Measurements from ENCODE around the gene ZNF766. TPM values are rescaled to one million over a fixed set of nuclear protein-coding genes. Genes with fewer than 3 reads are reported as not detected.

The ZNF766 gene
- total and polyA plus RNA-seq, 3 donors from 2014 or later = 15.8 to 35.7 (median 30.2) TPM

- WGBS, 2 donors = 63 to 67% methylated on average over 1 of the region's 1 CpG
- H3K4me1 ChIP-seq = peaks cover 11% of the 10 kb centered on the region
- DNase-seq = no peak
- no peak overlapping the region for H3K4me3 ChIP-seq
- H3K27me3 ChIP-seq = no peaks in the 10 kb centered on the region
- peak overlapping the region in 1 of 2 donors; percentile 15 for H3K27ac ChIP-seq
- intact Hi-C loops (cut with DNase I; ENCODE audit: low total_unique reads) = loop anchor here (10.0 kb wide), 1 partner anchor 96 kb away; the partner anchor contains the start of gene ZNF616
- no peaks in the 10 kb centered on the region for H3K36me3 ChIP-seq (ENCODE audit: low read depth, missing control alignments)
- TF ChIP-seq POLR2A (IDR thresholded peaks at IDR 0.05) (no peak), CTCF (IDR thresholded peaks at IDR 0.05) (no peak)
- no peaks in the 10 kb centered on the region for H3K9me3 ChIP-seq
Measured at GRCh38 chr19:52230685-52231084, 38.7 kb upstream of the ZNF766 start.

- H3K4me1 ChIP-seq = peaks cover 11% of the 10 kb centered on the region
- peak; percentile 74 for DNase-seq
- 53 to 58% methylated on average over 3 of the region's 3 CpGs for WGBS, 2 donors
- H3K4me3 ChIP-seq = no peak overlapping the region
- intact Hi-C loops (cut with DNase I; ENCODE audit: low total_unique reads) = loop anchor here (10.0 kb wide), 1 partner anchor 97 kb away; the partner anchor contains the start of gene ZNF616
- TF ChIP-seq POLR2A (IDR thresholded peaks at IDR 0.05) (no peak), CTCF (IDR thresholded peaks at IDR 0.05) (no peak)
- no peaks in the 10 kb centered on the region for H3K36me3 ChIP-seq (ENCODE audit: low read depth, missing control alignments)
- H3K9me3 ChIP-seq = no peaks in the 10 kb centered on the region
- H3K27me3 ChIP-seq = no peaks in the 10 kb centered on the region
- H3K27ac ChIP-seq = peak overlapping the region in 1 of 2 donors; percentile 15
Measured at GRCh38 chr19:52231154-52231910, 38.1 kb upstream of the ZNF766 start.

GRCh38 chr19:52234406-52234805, 35.0 kb upstream of the ZNF766 start:
- no peak overlapping the region for H3K27ac ChIP-seq
- H3K4me1 ChIP-seq = peaks cover 11% of the 10 kb centered on the region
- TF ChIP-seq POLR2A (IDR thresholded peaks at IDR 0.05) (no peak), CTCF (IDR thresholded peaks at IDR 0.05) (no peak)
- 79 to 83% methylated on average over 2 of the region's 2 CpGs for WGBS, 2 donors
- no peak overlapping the region for H3K4me3 ChIP-seq
- intact Hi-C loops (cut with DNase I; ENCODE audit: low total_unique reads) = loop anchor here (10.0 kb wide), 1 partner anchor 100 kb away; the partner anchor contains the start of gene ZNF616
- no peak for DNase-seq
- no peaks in the 10 kb centered on the region for H3K36me3 ChIP-seq (ENCODE audit: low read depth, missing control alignments)
- no peaks in the 10 kb centered on the region for H3K9me3 ChIP-seq
- H3K27me3 ChIP-seq = no peaks in the 10 kb centered on the region

- Histone ChIP-seq H3K27ac (no peak overlapping the region), H3K4me3 (no peak overlapping the region), H3K4me1 (no peaks in the 10 kb centered on the region), H3K27me3 (no peaks in the 10 kb centered on the region), H3K36me3 (ENCODE audit: low read depth, missing control alignments) (no peaks in the 10 kb centered on the region), H3K9me3 (no peaks in the 10 kb centered on the region)
- intact Hi-C loops (cut with DNase I; ENCODE audit: low total_unique reads) = loop anchor here (10.0 kb wide), 1 partner anchor 102 kb away; the partner anchor contains the start of gene ZNF616
- whole genome bisulfite sequencing, 2 donors = 46 to 57% methylated on average over 2 of the region's 2 CpGs
- TF ChIP-seq CTCF (IDR thresholded peaks at IDR 0.05) = no peak
- no peak for TF ChIP-seq POLR2A (IDR thresholded peaks at IDR 0.05)
- DNase-seq = no peak
Measured at GRCh38 chr19:52237197-52237596, 32.2 kb upstream of the ZNF766 start.

Data from testis (tissue), 3 donors.